Measurements from ENCODE around the gene ALK. TPM values are rescaled to one million over a fixed set of nuclear protein-coding genes. Genes with fewer than 3 reads are reported as not detected.

The ALK gene
- total RNA-seq, 1 donor from 2014 or later, result not detected

- no peak for DNase-seq (ENCODE audit: low spot score)
- intact Hi-C loops (cut with DNase I), result no loop called here
These were observed 114.9 kb downstream of the ALK start for GRCh38 chr2:29806461-29806860.

DNA sequence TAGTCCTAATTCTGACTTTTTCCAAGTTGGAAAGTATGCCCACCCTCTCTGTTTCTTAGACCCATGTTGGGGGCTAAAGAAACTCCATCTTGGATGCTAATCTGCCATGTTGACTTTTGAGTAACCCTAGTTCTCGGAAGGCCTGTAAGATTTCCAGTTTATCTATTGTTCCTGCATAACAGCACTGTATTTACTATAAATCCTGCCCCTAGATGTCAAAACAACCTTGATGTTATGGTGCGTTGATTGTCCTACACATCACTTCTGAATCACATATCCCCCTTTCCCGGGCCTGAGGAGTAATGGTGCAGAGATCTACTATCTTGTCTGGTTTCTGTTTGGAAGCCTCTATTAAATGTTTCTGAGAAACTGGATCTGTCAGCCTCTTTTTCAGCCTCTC, 116.7 kb downstream of the ALK start:
- intact Hi-C loops (cut with DNase I), result no loop called here
- no peak for DNase-seq (ENCODE audit: low spot score)

GRCh38 chr2:29803537-29803936, 117.8 kb downstream of the ALK start:
- DNase-seq (ENCODE audit: low spot score), result no peak
- intact Hi-C loops (cut with DNase I), result no loop called here

DNA sequence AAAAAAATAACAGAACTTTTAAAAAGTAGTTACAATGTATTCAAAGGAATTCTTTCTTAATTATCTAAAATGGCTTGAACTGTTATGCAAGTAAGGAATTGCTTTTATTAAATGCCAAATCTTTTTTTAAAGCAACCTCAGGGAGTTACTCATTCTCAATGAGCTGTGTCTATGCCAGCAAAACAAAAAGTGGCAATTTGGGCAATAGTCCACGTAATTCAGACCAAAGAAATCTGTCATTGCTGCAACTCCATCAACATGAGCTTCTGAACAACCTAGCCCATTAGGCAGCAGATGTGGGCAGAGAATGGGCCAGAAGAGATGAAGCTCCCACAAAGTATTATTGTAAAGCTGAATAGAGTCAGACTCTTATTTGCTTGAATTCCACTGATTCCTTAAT, 118.4 kb downstream of the ALK start:
- intact Hi-C loops (cut with DNase I), result no loop called here
- no peak for DNase-seq (ENCODE audit: low spot score)

- no peak for DNase-seq (ENCODE audit: low spot score)
These were observed 121.8 kb downstream of the ALK start for GRCh38 chr2:29799628-29800027.

GRCh38 chr2:29797916-29798315, 123.5 kb downstream of the ALK start:
- intact Hi-C loops (cut with DNase I), result no loop called here
- no peak for DNase-seq (ENCODE audit: low spot score)

More at GRCh38 chr2:29799628-29800027, 121.8 kb downstream of the ALK start:
- intact Hi-C loops (cut with DNase I), result no loop called here

DNA sequence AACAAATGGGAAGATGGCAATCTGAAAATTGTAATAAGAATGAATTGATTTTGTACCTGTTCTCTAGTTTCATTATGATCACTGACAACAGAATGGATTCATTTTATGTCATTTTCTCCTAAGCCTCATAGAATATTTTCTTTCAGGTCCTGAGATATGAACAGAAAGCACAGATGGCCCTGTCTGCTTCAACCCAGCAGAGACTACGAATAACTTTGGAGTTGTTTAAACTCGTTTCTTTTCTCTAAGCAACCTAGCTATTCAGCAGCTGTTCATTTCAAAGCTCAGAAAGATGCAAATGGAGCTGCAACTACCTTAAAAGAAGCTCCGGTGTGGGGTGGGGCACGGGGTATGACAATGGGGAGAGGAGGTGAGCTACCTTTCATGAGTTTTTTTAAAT, 124.9 kb downstream of the ALK start:
- intact Hi-C loops (cut with DNase I), result no loop called here
- DNase-seq (ENCODE audit: low spot score), result no peak

- intact Hi-C loops (cut with DNase I), result no loop called here
- DNase-seq (ENCODE audit: low spot score), result no peak
These were observed 131.4 kb downstream of the ALK start for GRCh38 chr2:29789911-29790485.

DNA sequence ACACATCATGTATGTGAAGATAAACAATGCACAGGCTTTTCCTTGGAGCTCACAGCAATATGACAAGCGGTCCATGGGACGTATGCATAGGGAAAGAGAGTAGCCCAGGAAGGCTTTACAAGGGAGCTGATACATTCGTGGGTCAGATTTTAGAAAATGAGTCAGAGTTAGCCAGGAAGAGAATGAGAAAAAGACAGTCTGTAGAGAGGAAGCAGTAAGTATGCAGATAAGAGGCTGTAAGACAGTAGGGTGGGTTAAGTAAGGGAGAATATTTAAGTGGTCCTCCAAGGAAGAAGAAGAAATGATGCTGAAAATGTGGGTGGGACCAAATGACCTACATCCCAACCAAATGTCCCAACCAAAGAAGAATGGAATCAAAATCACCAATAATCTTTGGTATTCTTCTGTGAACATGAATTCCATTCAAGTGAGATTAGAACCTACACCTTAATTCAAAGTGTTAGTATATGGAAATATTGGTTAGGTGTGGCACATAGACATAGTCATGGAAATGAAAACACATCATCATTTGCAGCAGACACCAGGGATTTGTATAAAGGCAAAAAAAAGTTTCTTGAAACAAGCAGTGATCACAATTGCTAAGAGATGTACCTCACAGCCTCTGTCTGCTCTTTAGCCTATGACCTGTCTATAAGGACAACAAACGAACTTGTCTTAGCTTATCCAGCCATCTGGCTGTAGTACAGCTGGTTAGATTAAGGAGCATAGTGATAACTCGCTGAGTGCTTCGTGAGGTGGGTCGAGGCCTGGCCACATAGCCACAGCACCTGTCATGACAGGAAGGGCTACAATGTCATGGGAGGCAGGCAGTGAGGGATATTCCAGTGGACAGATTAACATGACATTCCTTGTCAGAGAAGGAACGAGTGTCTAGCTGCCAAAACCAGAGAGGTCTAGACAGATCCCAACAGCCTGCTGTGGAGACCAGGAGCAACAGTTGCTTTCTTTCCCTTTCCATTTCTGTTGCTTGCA, 133.6 kb downstream of the ALK start:
- intact Hi-C loops (cut with DNase I), result no loop called here
- no peak for DNase-seq (ENCODE audit: low spot score)

- intact Hi-C loops (cut with DNase I), result no loop called here
- DNase-seq (ENCODE audit: low spot score), result no peak
These were observed 135.0 kb downstream of the ALK start for GRCh38 chr2:29786361-29786760.

DNA sequence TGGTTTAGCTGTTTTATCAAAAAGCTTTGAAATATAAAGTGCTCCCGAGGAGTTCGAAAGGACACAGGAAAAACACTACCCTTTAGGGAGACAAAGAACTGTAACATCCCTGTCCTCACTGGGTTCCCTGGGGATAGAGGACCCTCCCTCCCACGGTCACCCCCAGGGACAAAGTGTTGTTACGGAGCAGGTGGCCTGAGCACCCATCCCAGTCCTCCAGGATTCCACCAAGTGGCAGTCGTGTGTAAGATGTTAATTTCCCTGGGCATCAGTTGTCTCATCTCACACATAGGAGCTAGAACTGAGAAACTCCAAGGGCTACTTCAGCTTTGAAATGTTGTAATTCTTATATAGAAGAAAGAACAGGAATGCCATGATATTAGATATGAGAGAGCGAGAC, 137.7 kb downstream of the ALK start:
- DNase-seq (ENCODE audit: low spot score), result no peak
- intact Hi-C loops (cut with DNase I), result no loop called here

DNA sequence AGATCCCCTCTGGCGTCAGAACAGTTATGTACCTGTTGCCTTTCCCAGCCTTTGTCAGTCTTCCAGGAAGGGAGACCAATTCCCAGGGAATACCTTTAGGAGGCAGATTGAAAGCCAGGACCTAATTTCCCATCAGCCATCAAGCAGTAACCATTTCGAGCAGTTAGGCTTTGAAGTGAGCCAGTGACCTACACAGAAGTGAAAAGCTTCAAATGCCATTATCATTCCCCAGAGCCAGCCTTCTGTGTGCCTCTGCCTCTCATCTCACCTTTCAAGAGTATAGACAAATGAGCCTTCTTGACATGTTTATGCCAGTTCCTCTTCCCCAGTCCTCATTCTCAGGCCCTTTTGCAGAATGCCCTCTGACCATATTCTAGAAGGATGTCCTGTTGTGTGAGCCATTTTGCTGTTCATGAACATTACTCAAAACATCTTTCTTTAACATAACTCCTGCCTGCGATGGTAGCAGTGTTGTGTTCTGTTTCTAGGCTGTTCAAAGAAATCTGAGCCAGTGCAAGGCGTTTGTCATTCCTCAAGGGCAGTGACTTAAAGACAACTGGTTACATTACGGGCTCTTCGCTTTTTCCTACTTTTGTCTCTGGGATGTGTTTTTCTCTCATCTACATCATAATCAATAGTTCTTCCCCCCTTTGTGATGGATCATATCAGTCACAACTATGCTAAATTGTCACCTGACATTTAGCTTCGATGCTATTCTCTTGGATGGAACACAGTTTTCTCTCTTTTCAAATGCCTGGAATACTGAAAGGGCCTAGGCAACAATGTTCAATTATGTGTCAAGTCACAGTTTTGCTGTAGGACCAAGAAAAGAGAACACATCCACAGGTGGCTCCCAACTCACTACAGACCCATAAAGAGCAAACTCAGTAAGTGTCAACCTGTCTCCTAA, 138.6 kb downstream of the ALK start:
- DNase-seq (ENCODE audit: low spot score), result no peak
- intact Hi-C loops (cut with DNase I), result no loop called here

GRCh38 chr2:29782087-29782486, 139.3 kb downstream of the ALK start:
- intact Hi-C loops (cut with DNase I), result no loop called here
- no peak for DNase-seq (ENCODE audit: low spot score)

DNA sequence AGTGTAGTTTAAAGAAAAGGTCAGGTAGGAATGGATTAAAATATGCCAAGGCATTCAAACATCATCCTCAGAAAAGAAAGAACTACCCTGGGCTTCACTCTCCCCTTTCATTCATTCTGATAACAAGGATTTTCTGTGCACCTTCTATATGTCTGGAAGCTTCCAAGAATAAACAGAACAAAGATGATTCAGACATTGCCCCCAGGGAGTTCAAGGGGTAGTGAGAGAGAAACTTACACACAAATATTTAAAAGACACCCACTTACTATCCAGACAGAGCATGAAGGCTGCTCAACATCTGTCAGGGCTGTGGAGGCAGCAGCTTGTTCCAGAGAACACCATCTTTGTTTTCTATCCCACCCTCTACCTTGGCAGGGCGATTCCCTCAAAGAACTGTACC, 140.5 kb downstream of the ALK start:
- intact Hi-C loops (cut with DNase I), result no loop called here
- no peak for DNase-seq (ENCODE audit: low spot score)

- intact Hi-C loops (cut with DNase I), result no loop called here
- no peak for DNase-seq (ENCODE audit: low spot score)
These were observed 144.2 kb downstream of the ALK start for GRCh38 chr2:29777161-29777560.

DNA sequence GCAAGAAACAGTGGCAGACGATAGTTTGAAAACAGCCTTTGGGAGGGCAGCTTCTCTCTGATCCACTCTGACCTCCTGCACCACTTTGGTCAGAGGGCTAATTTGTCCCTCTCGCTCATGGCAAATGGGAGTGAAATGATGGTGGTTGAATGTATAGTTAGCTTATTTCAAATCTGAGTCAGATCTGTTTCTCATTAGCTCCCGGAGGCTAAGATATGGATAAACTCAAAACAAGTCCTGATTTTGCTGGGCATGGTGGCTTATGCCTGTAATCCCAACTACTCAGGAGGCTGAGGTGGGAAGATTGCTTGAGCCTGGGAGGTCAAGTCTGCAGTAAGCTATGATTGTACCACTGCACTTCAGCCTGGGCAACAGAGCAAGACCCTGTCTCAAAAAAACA, 145.0 kb downstream of the ALK start:
- DNase-seq (ENCODE audit: low spot score), result no peak
- intact Hi-C loops (cut with DNase I), result no loop called here

GRCh38 chr2:29775937-29776336, 145.4 kb downstream of the ALK start:
- intact Hi-C loops (cut with DNase I), result no loop called here

GRCh38 chr2:29774624-29775023, 146.8 kb downstream of the ALK start:
- DNase-seq (ENCODE audit: low spot score), result no peak
- intact Hi-C loops (cut with DNase I), result no loop called here

More at GRCh38 chr2:29775937-29776336, 145.4 kb downstream of the ALK start:
- DNase-seq (ENCODE audit: low spot score), result no peak

GRCh38 chr2:29770846-29771245, 150.5 kb downstream of the ALK start:
- DNase-seq (ENCODE audit: low spot score), result no peak
- intact Hi-C loops (cut with DNase I), result no loop called here

GRCh38 chr2:29769847-29770246, 151.5 kb downstream of the ALK start:
- intact Hi-C loops (cut with DNase I), result no loop called here
- no peak for DNase-seq (ENCODE audit: low spot score)
